A549 (cell line): ENCODE data around the gene DNAAF6. TPM values are rescaled to one million over a fixed set of nuclear protein-coding genes. Genes with fewer than 3 reads are reported as not detected.
"Not testable (repeated sequence)": the region's sequence is repeated elsewhere in the genome, so short reads cannot be mapped to it uniquely, and the experiment has no call there.

Experiments
- ATAC-seq, 2 experiments: fragments of 200-7000 bp in 1 of 2; fragments of >200 bp in 1 of 2; cut with Nextera tagmentation in 1 of 2; cut with Tn5 transposase in 1 of 2; 3 replicates each; pipeline versions ENCODE4 v1.8.0 to v1.9.1; 2018 to 2020; ENCODE audit warnings: mild to moderate bottlenecking in 1 of 2, moderate library complexity in 1 of 2
- CTCF ChIA-PET: fragments of 300-600 bp; sonication (Branson Sonifier 250); formaldehyde crosslinking; extraction: SDS; loops from one replicate; lab custom pipeline; 2021; ENCODE audit warnings: antibody characterized with exemption, inconsistent platforms; lab: Yijun Ruan, JAX
- POLR2A ChIA-PET: fragments of 350-600 bp; formaldehyde crosslinking; extraction: SDS; loops from one replicate; lab custom pipeline; 2021; ENCODE audit warnings: antibody characterized with exemption, inconsistent platforms; lab: Yijun Ruan, JAX
- DNase-seq, 2 experiments: peaks; one replicate each; pipeline versions ENCODE4 v3.0.0 to v3.0.0-alpha.2; 2011 to 2016; ENCODE audit warnings: low read depth in 1 of 2, low spot score in 1 of 2
- FAIRE-seq: peaks from 2 replicates; lab custom pipeline; 2011; peaks lifted over from hg19 to GRCh38; lab: Jason Lieb, UNC
- H3K27ac ChIP-seq, 2 experiments: fragments of >200 bp; sonication (Bioruptor Twin); formaldehyde crosslinking; 3 replicates each; pipeline ENCODE4 v1.5.1; 2016 to 2017
- H3K4me1 ChIP-seq: fragments of >200 bp; sonication (Bioruptor Twin); formaldehyde crosslinking; 3 replicates; pipeline ENCODE4 v1.6.1; 2016
- H3K4me2 ChIP-seq: fragments of >200 bp; sonication (Bioruptor Twin); formaldehyde crosslinking; 3 replicates; pipeline ENCODE4 v1.6.1; 2016
- H3K4me3 ChIP-seq: fragments of >200 bp; sonication (Bioruptor Twin); formaldehyde crosslinking; 3 replicates; pipeline ENCODE4 v1.5.1; 2016
- H3K9me3 ChIP-seq: fragments of >200 bp; sonication (Bioruptor Twin); formaldehyde crosslinking; 3 replicates; pipeline ENCODE4 v1.6.1; 2016
- HDAC2 ChIP-seq: fragments of 200-600 bp; sonication (generic); IDR thresholded peaks from 2 replicates; pipeline ENCODE4 v1.6.1; 2016
- HEYL ChIP-seq: fragments of 250-450 bp; sonication (Bioruptor Pico); IDR thresholded peaks from 2 replicates; pipeline ENCODE4 v1.8.0; 2021; ENCODE audit warnings: mild to moderate bottlenecking, moderate library complexity
- HOXB13 ChIP-seq: fragments of 250-450 bp; sonication (Bioruptor Pico); IDR thresholded peaks from 2 replicates; pipeline ENCODE4 v1.5.0; 2020; ENCODE audit warnings: low read depth, mild to moderate bottlenecking, moderate library complexity
- KDM1A ChIP-seq: fragments of 200-600 bp; sonication (generic); IDR thresholded peaks from 2 replicates; pipeline ENCODE4 v1.6.1; 2016; ENCODE audit warnings: low read depth, mild to moderate bottlenecking
- NFE2L2 ChIP-seq: fragments of 150-350 bp; conservative IDR thresholded peaks from 2 replicates; pipeline ENCODE4 v1.6.1; 2014; ENCODE audit warnings: low read length
- PHF8 ChIP-seq: fragments of 200-600 bp; sonication (generic); IDR thresholded peaks from 2 replicates; pipeline ENCODE4 v1.6.1; 2016; ENCODE audit warnings: low read depth, mild to moderate bottlenecking, antibody characterized with exemption, moderate library complexity, borderline replicate concordance
- POLR2A ChIP-seq: IDR thresholded peaks from 2 replicates; pipeline ENCODE4 v1.6.1; 2012; ENCODE audit warnings: mild to moderate bottlenecking, low read length
- POLR2AphosphoS2 ChIP-seq: conservative IDR thresholded peaks from 2 replicates; pipeline ENCODE4 v1.6.1; 2012; ENCODE audit warnings: low read length, improper control_type of control experiment, inconsistent platforms
- RCOR1 ChIP-seq: fragments of 150-350 bp; IDR thresholded peaks from 2 replicates; pipeline ENCODE4 v1.6.1; 2014; ENCODE audit warnings: antibody characterized with exemption, low read length, low read depth
- RFX5 ChIP-seq: fragments of 450-650 bp; IDR thresholded peaks from 2 replicates; pipeline ENCODE4 v1.7.1; 2014; ENCODE audit warnings: antibody characterized with exemption, mild to moderate bottlenecking, moderate library complexity
- SREBF2 ChIP-seq: fragments of 450-650 bp; IDR thresholded peaks from 2 replicates; pipeline ENCODE4 v1.6.1; 2014; ENCODE audit warnings: mild to moderate bottlenecking, moderate library complexity
- ZC3H11A ChIP-seq: fragments of 450-650 bp; IDR thresholded peaks from 2 replicates; pipeline ENCODE4 v1.6.1; 2014; ENCODE audit warnings: antibody characterized with exemption, mild to moderate bottlenecking
- ZFP36 ChIP-seq: fragments of 450-650 bp; IDR thresholded peaks from 2 replicates; pipeline ENCODE4 v1.6.1; 2014; ENCODE audit warnings: borderline replicate concordance; ENCODE audit not compliant: partially characterized antibody
- ZNF302 ChIP-seq: fragments of 250-450 bp; sonication (Bioruptor Pico); IDR thresholded peaks from 2 replicates; pipeline ENCODE4 v1.9.0; 2021; ENCODE audit warnings: inconsistent platforms, mild to moderate bottlenecking, moderate library complexity
- WGBS: methylation state at CpG from one replicate; pipeline ENCODE4 v1.1.6; 2017; ENCODE audit errors: missing lambda C conversion rate; 5-methylcytosine and 5-hydroxymethylcytosine counted together
- polyA minus RNA-seq: library from RNA; depleted of rRNA, polyadenylated mRNA; stranded (reverse); fragments of >200 nt; gene quantifications from 2 replicates; pipeline ENCODE4 v1.2.3, GENCODE V29; 2011; rRNA and poly(A)+ RNA removed
- polyA plus RNA-seq, 4 experiments: library from polyadenylated mRNA; depleted of rRNA in 3 of 4; stranded (reverse); fragments of >200 nt; fragmentation: RNase III in 1 of 4; extraction: RNeasy Plus Mini Kit Qiagen cat#74134 plus additional on column Dnase treatment in 1 of 4; gene quantifications; 2 replicates in 3 of 4; 3 replicates in 1 of 4; pipeline ENCODE4 v1.2.3, GENCODE V29; 2011 to 2017
- TF ChIP-seq, protein P1 (sequence below): fragments of >200 bp; sonication (Bioruptor Twin); formaldehyde crosslinking; IDR thresholded peaks from 3 replicates; pipeline ENCODE4 v1.5.1; 2016
- TF ChIP-seq, protein P2 (sequence below): IDR thresholded peaks from 2 replicates; pipeline ENCODE4 v1.6.1; 2012
- TF ChIP-seq, protein P3 (sequence below): fragments of 200-600 bp; sonication (generic); IDR thresholded peaks from 2 replicates; pipeline ENCODE4 v1.6.1; 2016; ENCODE audit warnings: antibody characterized with exemption, mild to moderate bottlenecking, moderate library complexity
- TF ChIP-seq, protein P4 (sequence below): IDR thresholded peaks from 2 replicates; pipeline ENCODE4 v1.6.1; 2012
- TF ChIP-seq, protein P5 (sequence below): fragments of 150-350 bp; IDR thresholded peaks from 2 replicates; pipeline ENCODE4 v1.6.1; 2014; ENCODE audit warnings: low read depth, mild to moderate bottlenecking, low read length

Gene DNAAF6
- not detected in 2 replicates for polyA plus RNA-seq (2011; rRNA removed)
- not detected in 2 replicates for polyA plus RNA-seq (2012; cell fraction: cytosol; rRNA removed)
- not detected in 2 replicates for polyA plus RNA-seq (2012; cell fraction: nucleus; rRNA removed)
- not detected in 3 replicates for polyA plus RNA-seq (2017; fragmentation: RNase III; extraction: RNeasy Plus Mini Kit Qiagen cat#74134 plus additional on column Dnase treatment)
- polyA minus RNA-seq = not detected in 2 replicates

DNA sequence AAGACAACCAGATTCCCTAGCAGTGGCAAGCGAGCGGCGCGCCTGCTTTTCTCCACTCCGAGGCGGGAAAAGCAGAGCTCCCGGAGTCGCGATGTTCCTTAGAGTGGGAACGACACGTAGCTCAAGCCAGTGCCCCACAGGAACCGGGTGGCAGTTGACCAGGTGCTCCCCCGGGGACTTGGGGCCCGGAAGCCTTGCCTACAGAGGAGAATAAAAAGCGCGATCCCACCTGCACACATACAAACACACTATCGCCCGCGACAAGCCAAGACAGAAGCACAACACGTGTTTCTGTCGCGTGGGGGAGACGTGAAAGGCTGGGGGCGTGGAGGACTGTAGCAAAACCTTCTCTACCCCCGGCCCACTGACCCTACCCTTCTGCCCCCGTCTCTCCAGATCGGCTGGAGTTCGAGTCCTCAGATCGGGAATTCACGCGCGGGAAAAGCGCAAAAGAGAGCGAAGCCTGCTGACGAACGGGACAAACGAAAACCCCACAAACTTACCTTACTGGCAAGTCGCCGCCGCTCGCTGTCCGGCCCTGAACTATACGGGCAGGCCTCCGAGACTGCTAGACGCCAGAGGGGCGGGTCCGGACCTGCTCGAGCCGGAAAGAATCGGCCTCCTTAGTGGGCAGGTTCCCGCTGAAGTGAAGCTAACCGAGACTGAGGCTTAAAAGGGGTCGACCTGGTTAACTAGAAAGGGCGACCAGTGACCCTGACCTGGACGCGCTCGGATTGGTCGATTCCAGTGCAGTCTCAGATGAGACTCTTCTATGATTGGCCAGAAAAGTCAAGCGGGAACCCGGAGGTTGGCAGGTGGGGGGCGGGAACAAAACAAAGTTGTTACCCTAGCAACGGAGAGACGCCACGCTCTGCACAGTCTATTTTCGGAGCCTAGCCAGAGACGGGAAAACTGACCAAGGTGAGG lies at the start of gene DNAAF6, which contains the start of gene NUP62CL:
DNAAF6 (plus strand) TSS at position 842 of the 927 bp plus-strand sequence. CDS start 6,265 bp downstream, outside the sequence.
NUP62CL (minus strand) TSS at position 664 of the 927 bp plus-strand sequence. CDS start 31,287 bp downstream, outside the sequence.
- POLR2A ChIA-PET = interaction anchor here (0.6 kb wide), 1 partner anchor 15 kb away, joined by 3 read pairs; no protein-coding TSS in a partner anchor
- Histone ChIP-seq H3K4me2 (peak within 1 kb of the TSS; percentile 86), H3K27ac (peak within 1 kb of the TSS; percentile 57 to 76)

DNA sequence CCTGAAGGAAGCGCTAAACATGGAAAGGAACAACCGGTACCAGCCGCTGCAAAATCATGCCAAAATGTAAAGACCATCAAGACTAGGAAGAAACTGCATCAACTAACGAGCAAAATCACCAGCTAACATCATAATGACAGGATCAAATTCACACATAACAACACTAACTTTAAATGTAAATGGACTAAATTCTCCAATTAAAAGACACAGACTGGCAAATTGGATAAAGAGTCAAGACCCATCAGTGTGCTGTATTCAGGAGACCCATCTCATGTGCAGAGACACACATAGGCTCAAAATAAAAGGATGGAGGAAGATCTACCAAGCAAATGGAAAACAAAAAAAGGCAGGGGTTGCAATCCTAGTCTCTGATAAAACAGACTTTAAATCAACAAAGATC lies 48.8 kb upstream of the DNAAF6 start:
- FAIRE-seq, DNase-seq, H3K9me3 ChIP-seq, H3K4me3 ChIP-seq, H3K27ac ChIP-seq, H3K4me2 ChIP-seq, H3K4me1 ChIP-seq, CTCF ChIA-PET, POLR2A ChIA-PET, ATAC-seq: not testable (repeated sequence)
- WGBS = 58% methylated on average over 2 of the region's 4 CpGs

More for the DNA sequence above, at the start of gene DNAAF6, which contains the start of gene NUP62CL:
- no peaks in the 10 kb centered on the region for H3K4me1 ChIP-seq
- peak within 1 kb of the TSS; percentile 65 for H3K4me3 ChIP-seq
- CTCF ChIA-PET = no interaction called here
- peak; percentile 99 for FAIRE-seq
- no peaks in the 10 kb centered on the region for H3K9me3 ChIP-seq
- peak; percentile 97 to 98 for ATAC-seq
- peak; percentile 82 to 89 for DNase-seq
- 3% methylated on average over 47 of the region's 66 CpGs for WGBS
- TF ChIP-seq, protein P1, sequence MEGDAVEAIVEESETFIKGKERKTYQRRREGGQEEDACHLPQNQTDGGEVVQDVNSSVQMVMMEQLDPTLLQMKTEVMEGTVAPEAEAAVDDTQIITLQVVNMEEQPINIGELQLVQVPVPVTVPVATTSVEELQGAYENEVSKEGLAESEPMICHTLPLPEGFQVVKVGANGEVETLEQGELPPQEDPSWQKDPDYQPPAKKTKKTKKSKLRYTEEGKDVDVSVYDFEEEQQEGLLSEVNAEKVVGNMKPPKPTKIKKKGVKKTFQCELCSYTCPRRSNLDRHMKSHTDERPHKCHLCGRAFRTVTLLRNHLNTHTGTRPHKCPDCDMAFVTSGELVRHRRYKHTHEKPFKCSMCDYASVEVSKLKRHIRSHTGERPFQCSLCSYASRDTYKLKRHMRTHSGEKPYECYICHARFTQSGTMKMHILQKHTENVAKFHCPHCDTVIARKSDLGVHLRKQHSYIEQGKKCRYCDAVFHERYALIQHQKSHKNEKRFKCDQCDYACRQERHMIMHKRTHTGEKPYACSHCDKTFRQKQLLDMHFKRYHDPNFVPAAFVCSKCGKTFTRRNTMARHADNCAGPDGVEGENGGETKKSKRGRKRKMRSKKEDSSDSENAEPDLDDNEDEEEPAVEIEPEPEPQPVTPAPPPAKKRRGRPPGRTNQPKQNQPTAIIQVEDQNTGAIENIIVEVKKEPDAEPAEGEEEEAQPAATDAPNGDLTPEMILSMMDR = no peak
- TF ChIP-seq NFE2L2 (no peak), HEYL (CRISPR knock-in tag) (no peak), RFX5 (peak; percentile 87), POLR2AphosphoS2 (no peak), KDM1A (no peak), ZFP36 (no peak), RCOR1 (no peak), ZC3H11A (no peak), PHF8 (peak; percentile 84), HOXB13 (no peak), SREBF2 (no peak), POLR2A (peak; percentile 28), ZNF302 (CRISPR knock-in tag) (no peak), HDAC2 (no peak)
- TF ChIP-seq, protein P2, sequence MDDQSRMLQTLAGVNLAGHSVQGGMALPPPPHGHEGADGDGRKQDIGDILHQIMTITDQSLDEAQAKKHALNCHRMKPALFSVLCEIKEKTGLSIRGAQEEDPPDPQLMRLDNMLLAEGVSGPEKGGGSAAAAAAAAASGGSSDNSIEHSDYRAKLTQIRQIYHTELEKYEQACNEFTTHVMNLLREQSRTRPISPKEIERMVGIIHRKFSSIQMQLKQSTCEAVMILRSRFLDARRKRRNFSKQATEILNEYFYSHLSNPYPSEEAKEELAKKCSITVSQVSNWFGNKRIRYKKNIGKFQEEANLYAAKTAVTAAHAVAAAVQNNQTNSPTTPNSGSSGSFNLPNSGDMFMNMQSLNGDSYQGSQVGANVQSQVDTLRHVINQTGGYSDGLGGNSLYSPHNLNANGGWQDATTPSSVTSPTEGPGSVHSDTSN = no peak
- TF ChIP-seq, protein P3, sequence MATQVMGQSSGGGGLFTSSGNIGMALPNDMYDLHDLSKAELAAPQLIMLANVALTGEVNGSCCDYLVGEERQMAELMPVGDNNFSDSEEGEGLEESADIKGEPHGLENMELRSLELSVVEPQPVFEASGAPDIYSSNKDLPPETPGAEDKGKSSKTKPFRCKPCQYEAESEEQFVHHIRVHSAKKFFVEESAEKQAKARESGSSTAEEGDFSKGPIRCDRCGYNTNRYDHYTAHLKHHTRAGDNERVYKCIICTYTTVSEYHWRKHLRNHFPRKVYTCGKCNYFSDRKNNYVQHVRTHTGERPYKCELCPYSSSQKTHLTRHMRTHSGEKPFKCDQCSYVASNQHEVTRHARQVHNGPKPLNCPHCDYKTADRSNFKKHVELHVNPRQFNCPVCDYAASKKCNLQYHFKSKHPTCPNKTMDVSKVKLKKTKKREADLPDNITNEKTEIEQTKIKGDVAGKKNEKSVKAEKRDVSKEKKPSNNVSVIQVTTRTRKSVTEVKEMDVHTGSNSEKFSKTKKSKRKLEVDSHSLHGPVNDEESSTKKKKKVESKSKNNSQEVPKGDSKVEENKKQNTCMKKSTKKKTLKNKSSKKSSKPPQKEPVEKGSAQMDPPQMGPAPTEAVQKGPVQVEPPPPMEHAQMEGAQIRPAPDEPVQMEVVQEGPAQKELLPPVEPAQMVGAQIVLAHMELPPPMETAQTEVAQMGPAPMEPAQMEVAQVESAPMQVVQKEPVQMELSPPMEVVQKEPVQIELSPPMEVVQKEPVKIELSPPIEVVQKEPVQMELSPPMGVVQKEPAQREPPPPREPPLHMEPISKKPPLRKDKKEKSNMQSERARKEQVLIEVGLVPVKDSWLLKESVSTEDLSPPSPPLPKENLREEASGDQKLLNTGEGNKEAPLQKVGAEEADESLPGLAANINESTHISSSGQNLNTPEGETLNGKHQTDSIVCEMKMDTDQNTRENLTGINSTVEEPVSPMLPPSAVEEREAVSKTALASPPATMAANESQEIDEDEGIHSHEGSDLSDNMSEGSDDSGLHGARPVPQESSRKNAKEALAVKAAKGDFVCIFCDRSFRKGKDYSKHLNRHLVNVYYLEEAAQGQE = no peak
- TF ChIP-seq, protein P4, sequence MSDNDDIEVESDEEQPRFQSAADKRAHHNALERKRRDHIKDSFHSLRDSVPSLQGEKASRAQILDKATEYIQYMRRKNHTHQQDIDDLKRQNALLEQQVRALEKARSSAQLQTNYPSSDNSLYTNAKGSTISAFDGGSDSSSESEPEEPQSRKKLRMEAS = peak; percentile 60
- TF ChIP-seq, protein P5, sequence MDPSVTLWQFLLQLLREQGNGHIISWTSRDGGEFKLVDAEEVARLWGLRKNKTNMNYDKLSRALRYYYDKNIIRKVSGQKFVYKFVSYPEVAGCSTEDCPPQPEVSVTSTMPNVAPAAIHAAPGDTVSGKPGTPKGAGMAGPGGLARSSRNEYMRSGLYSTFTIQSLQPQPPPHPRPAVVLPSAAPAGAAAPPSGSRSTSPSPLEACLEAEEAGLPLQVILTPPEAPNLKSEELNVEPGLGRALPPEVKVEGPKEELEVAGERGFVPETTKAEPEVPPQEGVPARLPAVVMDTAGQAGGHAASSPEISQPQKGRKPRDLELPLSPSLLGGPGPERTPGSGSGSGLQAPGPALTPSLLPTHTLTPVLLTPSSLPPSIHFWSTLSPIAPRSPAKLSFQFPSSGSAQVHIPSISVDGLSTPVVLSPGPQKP = no peak
